NCI-H146 treated with DMSO at 0.1 percent for 48 hours (cell line): Measurements from ENCODE around the gene ATP6V0B.

Source experiments
- DNase-seq: peaks from one replicate; lab custom pipeline; 2025; ENCODE audit not compliant: unreplicated experiment; lab: John Stamatoyannopoulos, UW

The ATP6V0B gene

DNA sequence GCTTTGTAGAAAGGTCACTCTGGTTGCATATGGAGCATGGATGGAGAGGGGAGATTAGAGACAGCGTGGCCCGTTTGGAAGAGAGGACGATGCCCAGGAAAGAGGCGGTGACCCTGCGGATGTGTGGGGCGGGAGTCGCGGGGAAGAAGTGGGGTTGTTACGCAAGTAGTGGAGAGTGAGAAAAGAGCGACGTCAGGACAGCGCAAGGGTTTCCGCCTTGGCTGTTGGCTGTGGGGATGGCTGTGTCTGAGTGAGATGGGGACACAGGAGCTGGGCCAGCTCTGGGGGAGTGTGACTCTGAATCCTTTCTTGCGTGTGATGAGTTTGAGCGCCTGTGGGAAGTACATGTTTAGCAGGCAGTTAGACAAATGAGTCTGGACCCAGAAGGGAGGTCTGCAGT is 8.0 kb downstream of the ATP6V0B start:
- no peak for DNase-seq

- no peak for DNase-seq
These were observed 8.6 kb downstream of the ATP6V0B start for GRCh38 chr1:43983253-43983899.

GRCh38 chr1:43984855-43985254 is 10.1 kb downstream of the ATP6V0B start:
- no peak for DNase-seq

- DNase-seq, result no peak
These were observed 11.3 kb downstream of the ATP6V0B start for GRCh38 chr1:43985984-43986595.

DNA sequence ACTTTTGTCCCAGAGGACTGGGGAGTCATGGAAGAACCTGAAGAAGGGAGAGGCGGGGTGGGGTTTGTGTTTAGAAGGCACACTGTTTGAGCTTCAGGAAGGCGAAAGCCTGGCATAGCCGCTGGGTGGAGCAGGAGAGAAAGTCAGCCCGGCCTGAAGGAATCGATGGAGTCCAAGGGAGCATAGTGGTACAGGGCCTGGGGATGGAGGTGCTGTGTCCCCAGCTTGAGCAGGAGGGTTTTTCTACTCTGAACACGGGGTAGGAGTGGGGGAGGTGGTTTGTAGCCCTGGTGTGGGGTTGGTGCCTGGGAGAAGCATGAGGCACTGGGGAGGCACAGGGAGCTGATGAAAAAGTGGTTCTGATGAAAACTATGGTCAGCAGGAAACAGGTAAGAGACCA is 12.0 kb downstream of the ATP6V0B start:
- DNase-seq, result no peak

- no peak for DNase-seq
These were observed 12.6 kb downstream of the ATP6V0B start for GRCh38 chr1:43987159-43987902.

- DNase-seq, result no peak
These were observed 15.8 kb downstream of the ATP6V0B start for GRCh38 chr1:43990271-43991199.

DNA sequence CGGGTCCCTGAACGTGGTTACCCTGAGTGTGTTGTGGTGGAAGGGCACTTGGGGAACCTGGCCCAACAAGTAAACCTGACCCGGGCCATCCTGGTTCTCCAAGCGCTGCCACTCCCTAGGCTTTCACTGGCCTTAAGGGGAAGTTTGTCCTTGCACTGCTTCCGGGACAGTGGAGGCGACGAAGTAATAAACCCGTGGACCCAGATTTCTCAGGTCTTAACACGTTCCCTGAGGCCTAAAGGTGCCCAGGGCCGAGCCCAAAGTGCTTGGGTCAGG is 16.4 kb downstream of the ATP6V0B start:
- DNase-seq, result no peak

DNA sequence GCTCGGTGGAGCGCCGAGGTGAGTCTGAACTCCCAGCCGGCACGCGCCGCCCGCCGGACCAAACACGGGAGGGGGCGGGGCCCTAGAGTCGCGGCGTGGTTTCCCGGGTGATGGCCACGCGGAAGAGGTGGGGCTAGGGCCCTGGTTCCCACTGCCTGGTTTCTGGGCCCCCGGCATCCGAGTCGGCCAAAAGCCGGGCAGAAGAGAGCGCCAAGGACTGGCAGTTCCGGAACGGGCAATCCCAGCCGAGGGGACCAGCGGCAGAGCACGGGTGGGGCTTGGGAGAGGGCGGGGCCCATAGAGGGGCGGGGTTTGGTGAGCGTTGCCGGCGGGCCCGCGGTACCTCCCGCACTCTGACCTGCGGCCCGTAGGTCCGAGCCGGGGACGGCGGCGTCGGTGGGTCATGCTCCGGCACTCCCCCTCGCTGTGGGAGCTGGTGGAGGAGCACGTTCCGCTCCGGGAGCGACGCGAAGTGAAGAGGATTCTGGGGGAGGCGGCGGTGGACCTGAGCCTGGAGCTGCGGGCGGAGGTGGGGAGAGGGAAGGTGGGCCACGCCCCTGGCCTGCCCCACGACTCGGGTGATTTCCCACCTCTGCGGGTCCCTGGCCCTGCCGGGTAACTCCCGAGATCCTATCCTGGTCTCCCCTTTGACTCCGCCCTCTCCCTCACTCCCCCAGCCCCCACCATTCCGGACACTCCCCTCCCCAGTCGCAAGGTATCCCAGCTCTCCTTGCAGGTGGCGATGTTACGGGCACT is 16.9 kb downstream of the ATP6V0B start, which contains the start of gene CCDC24:
Gene CCDC24, plus strand, starts transcription at position 124 of the 756 bp plus-strand sequence. Its CDS starts 280 bp downstream, at position 404.
- DNase-seq, result peak; percentile 48

DNA sequence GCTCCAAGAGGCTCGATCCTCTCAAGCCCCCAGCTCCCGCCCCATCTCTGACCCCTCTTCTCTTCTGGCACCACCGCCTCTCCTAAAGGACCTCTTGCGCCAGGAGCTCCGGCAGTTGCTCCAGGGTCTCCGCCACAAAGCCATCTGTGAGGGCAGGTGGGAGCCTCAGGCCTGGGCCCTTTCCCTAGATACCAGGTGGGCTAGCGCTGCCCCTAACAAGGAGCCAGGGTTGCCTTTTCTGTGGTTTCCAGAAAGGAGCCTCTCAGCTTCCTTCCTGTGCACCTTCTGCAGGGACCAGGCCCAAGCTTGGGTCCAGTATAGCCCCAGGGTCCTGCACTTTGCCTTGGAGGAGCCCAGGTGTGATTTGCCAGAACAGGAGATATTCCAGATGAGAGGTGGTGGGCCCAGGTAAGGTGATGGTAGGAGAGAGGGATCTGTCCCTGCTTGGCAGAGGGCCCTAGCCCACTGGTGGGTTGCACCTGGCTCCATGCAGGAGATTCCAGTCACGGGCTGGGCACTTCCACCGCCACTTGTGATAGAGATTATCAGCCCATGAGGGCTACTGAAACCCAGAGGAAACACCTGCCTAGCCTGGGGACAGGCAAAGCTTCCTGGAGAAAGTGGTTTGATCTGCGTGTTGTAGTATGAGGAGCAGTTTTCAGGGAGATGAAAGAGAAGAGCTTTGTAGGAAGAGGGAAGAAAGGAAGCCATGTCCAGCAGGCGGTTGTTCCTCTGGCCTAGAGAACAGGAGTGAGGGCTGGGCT is 17.7 kb downstream of the ATP6V0B start:
- no peak for DNase-seq

DNA sequence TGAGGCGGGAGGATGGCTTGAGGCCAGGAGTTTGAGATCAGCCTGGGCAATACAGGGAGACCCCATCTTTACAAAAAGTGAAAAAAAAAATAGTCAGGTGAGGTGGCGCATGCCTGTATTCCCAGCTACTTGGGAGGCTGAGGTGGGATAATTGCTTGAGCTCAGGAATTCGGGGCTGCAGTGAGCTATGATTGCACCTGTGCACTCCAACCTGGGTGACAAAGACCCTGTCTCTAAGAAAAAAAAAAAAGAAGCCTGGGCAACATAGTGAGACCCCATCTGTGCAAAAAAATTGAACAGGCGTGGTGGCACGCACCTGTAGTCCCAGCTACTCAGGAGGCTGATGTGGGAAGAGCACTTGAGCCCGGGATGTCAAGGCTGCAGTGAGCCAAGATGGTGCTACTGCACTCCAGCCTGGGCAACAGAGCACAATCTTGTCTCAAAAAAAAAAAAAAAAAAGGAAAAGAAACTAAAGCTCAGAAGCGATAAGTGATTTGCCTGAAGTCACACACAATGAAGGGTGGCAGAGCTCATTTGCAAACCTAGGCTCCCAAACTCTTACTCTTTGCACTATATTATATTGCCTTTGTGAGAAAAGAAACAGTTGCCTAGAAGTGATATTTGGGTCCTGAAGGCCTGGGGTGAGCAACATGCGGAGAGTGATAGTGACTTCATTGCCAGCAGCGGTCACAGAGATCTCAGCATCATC is 18.6 kb downstream of the ATP6V0B start:
- DNase-seq, result no peak

GRCh38 chr1:43994071-43994470 is 19.3 kb downstream of the ATP6V0B start:
- no peak for DNase-seq

GRCh38 chr1:43994794-43995790 is 20.3 kb downstream of the ATP6V0B start:
- no peak for DNase-seq

DNA sequence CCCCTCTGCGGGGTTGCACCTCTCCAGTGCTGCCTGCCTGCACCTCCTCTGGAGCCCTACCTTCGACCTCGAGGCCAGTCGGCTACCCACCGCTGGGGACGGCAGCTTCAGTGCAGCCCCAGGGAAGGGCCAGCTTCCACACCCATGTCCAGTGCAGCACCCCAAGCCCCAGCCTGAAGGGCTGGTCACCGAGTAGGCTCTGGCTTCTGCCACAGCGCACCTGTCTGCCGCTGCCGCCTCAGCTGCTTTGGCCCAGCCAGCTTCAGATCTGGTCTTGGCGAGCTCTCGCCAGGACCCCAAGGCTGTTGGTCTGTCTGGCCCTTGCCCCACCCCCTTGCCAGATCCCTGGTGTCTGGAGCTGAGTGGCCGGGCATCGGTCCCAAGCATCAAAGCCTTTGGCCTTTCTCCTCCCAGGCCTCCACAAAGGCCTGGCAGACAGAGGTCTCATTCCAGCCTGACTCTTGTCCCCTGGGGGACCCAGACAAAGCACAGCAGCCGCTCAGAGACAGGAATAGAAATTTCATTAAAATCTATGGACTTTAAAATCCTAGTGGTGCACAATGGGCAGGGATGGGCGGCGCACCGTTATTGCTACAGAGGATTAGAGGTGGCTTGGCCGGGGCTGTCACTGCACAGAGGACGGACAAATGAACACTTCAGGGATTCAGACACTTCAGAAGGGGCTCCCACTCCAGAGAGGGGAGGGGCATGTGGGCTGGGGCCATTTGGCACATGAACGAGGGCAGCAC is 21.4 kb downstream of the ATP6V0B start:
- no peak for DNase-seq

DNA sequence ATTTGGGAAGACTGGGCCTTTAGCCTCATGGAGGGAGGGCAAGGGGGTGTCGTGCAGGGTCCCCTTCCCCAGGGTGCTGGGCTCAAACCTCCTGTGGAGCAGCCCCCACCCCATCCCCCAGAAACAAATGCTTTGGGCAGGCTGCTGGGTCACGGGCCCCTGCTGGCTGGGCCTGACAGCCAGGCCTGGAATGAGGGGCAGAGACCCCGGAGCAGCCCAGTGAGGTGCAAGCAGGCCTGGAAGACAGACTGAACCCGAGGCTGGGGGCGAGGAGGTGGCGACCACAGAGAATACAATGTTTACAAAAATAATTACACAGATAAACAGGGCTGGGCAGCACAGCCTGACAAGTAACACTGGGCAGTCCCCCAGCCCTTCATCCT is 22.0 kb downstream of the ATP6V0B start:
- no peak for DNase-seq

GRCh38 chr1:43997295-43997999 is 22.7 kb downstream of the ATP6V0B start:
- DNase-seq, result peak; percentile 47

DNA sequence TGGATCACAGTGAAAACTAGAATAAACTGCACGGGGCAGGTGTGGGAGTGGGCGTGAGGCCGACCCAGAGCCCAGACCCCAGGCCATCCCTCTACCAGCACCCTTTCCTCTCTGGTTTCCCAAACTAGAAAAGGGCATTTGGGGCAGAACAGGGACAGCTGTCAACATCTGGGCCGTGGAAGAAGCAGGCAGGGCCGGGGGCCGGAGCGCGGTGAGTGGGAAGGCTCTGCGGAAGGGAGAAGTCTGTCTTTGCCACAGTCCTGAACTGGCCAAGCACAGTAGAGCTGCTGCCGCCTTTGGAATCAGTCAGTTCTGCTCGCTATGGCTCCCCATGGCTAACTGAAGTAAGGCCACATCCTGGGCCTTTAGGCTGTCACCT is 23.2 kb downstream of the ATP6V0B start:
- no peak for DNase-seq
